Common myeloid progenitor, CD34-positive (primary cell): ENCODE results near the gene CCNO.
A peak's percentile ranks its signal among the peaks of the same experiment; 100 is the strongest.

Source experiments
- CTCF ChIA-PET: fragments of 350-600 bp; sonication (Branson Sonifier 250); formaldehyde crosslinking; loops from one replicate; lab custom pipeline; 2021; ENCODE audit warnings: antibody characterized with exemption; lab: Charles Lee
- POLR2A ChIA-PET: fragments of 350-600 bp; sonication (Branson Sonifier 250); formaldehyde crosslinking; loops from one replicate; lab custom pipeline; 2021; ENCODE audit warnings: antibody characterized with exemption; lab: Charles Lee
- DNase-seq, 3 donors: peaks; one replicate each; pipeline versions ENCODE4 v3.0.0 to v3.0.0-alpha.2; 2013
- H3K27ac ChIP-seq, 2 experiments: 1 replicate in 1 of 2; 2 replicates in 1 of 2; pipeline ENCODE4 v1.7.0; 2013; ENCODE audit warnings: inconsistent platforms in 2 of 2, low read length in 2 of 2, mild to moderate bottlenecking in 2 of 2, low read depth in 1 of 2, moderate library complexity in 1 of 2; ENCODE audit not compliant: severe bottlenecking in 2 of 2, insufficient read depth in 1 of 2, poor library complexity in 1 of 2
- H3K27me3 ChIP-seq, 5 experiments: replicated peaks in 2 of 5; 1 replicate in 3 of 5; 2 replicates in 2 of 5; pipeline versions ENCODE4 v1.6.1 to v1.7.0; 2013; ENCODE audit warnings: low read length in 4 of 5, mild to moderate bottlenecking in 2 of 5, moderate library complexity in 2 of 5, inconsistent platforms in 1 of 5; ENCODE audit not compliant: insufficient read depth in 5 of 5, control insufficient read depth in 4 of 5
- H3K36me3 ChIP-seq, 4 experiments: 1 replicate in 2 of 4; 2 replicates in 2 of 4; pipeline versions ENCODE4 v1.6.1 to v1.7.0; 2013; ENCODE audit warnings: low read length in 3 of 4, control low read depth in 1 of 4, mild to moderate bottlenecking in 1 of 4; ENCODE audit not compliant: control insufficient read depth in 4 of 4, insufficient read depth in 4 of 4
- H3K4me1 ChIP-seq, 4 experiments: 1 replicate in 3 of 4; 2 replicates in 1 of 4; pipeline versions ENCODE4 v1.6.1 to v1.7.1; 2013; ENCODE audit warnings: low read length in 3 of 4, mild to moderate bottlenecking in 3 of 4, control low read depth in 1 of 4, inconsistent platforms in 1 of 4, moderate library complexity in 1 of 4; ENCODE audit not compliant: control insufficient read depth in 4 of 4, insufficient read depth in 4 of 4; ENCODE audit errors: control extremely low read depth in 1 of 4
- H3K4me3 ChIP-seq, 7 experiments: 1 replicate in 4 of 7; 2 replicates in 3 of 7; pipeline versions ENCODE4 v1.5.1 to v1.7.0; 2013; ENCODE audit warnings: mild to moderate bottlenecking in 7 of 7, low read length in 6 of 7, moderate library complexity in 6 of 7, inconsistent platforms in 2 of 7, low read depth in 2 of 7, control low read depth in 1 of 7; ENCODE audit not compliant: insufficient read depth in 4 of 7, control insufficient read depth in 1 of 7; ENCODE audit errors: extremely low read depth in 1 of 7
- H3K9me3 ChIP-seq, 5 experiments: 1 replicate in 4 of 5; 2 replicates in 1 of 5; pipeline versions ENCODE4 v1.6.1 to v1.7.1; 2013; ENCODE audit warnings: low read length in 4 of 5, mild to moderate bottlenecking in 2 of 5, inconsistent platforms in 1 of 5, low read depth in 1 of 5, moderate library complexity in 1 of 5; ENCODE audit not compliant: control insufficient read depth in 4 of 5, insufficient read depth in 2 of 5; ENCODE audit errors: control extremely low read depth in 1 of 5
- WGBS: methylation state at CpG from one replicate; pipeline ENCODE4 v1.1.5; 2013; ENCODE audit not compliant: insufficient coverage; 5-methylcytosine and 5-hydroxymethylcytosine counted together

The CCNO gene

GRCh38 chr5:55241746-55242145, 8.3 kb upstream of the CCNO start:
- Histone ChIP-seq H3K36me3 (no peaks in the 10 kb centered on the region), H3K27me3 (peaks cover 8 to 25% (median 9%) of the 10 kb centered on the region in 5 experiments), H3K4me3 (no peak overlapping the region), H3K9me3 (peaks cover 0 to 2% (median 0%) of the 10 kb centered on the region in 5 experiments), H3K27ac (no peak overlapping the region), H3K4me1 (no peaks in the 10 kb centered on the region)
- 98% methylated on average over 4 of the region's 4 CpGs for WGBS
- POLR2A ChIA-PET: no interaction called here
- DNase-seq: no peak
- CTCF ChIA-PET: no interaction called here

- DNase-seq: no peak
- CTCF ChIA-PET: interaction anchor here (0.7 to 4.0 kb wide), 3 partner anchors 9 to 65 kb away, joined by 6 to 17 read pairs (median 10); no protein-coding TSS in a partner anchor
- WGBS: 88% methylated on average over 10 of the region's 10 CpGs
These were observed 3.4 kb upstream of the CCNO start for GRCh38 chr5:55236800-55237199.

GRCh38 chr5:55234121-55234700, 803 bp upstream of the CCNO start:
- WGBS: 4% methylated on average over 22 of the region's 31 CpGs
- H3K4me3 ChIP-seq: peak overlapping the region in 6 of 7 experiments; percentile 30 to 74 (median 66)
- CTCF ChIA-PET: interaction anchor here (0.9 to 4.0 kb wide), 6 partner anchors 9 to 40 kb away, joined by 3 to 17 read pairs (median 5); no protein-coding TSS in a partner anchor
- peaks cover 26 to 93% (median 50%) of the 10 kb centered on the region in 5 experiments for H3K27me3 ChIP-seq
- POLR2A ChIA-PET: no interaction called here
- peaks cover 0 to 1% (median 0%) of the 10 kb centered on the region in 5 experiments for H3K9me3 ChIP-seq
- H3K4me1 ChIP-seq: peaks cover 3 to 38% (median 35%) of the 10 kb centered on the region in 4 experiments
- H3K36me3 ChIP-seq: no peaks in the 10 kb centered on the region
- peak in 2 of 3 donors; percentile 39 to 45 for DNase-seq
- H3K27ac ChIP-seq: no peak overlapping the region

More at GRCh38 chr5:55236800-55237199, 3.4 kb upstream of the CCNO start:
- Histone ChIP-seq H3K9me3 (no peaks in the 10 kb centered on the region), H3K27ac (no peak overlapping the region), H3K4me3 (no peak overlapping the region), H3K36me3 (no peaks in the 10 kb centered on the region), H3K4me1 (peaks cover 0 to 27% (median 25%) of the 10 kb centered on the region in 4 experiments), H3K27me3 (peaks cover 13 to 72% (median 34%) of the 10 kb centered on the region in 5 experiments)
- POLR2A ChIA-PET: no interaction called here

GRCh38 chr5:55232271-55232984, 980 bp downstream of the CCNO start:
- Histone ChIP-seq H3K27me3 (peaks cover 40 to 96% (median 61%) of the 10 kb centered on the region in 5 experiments), H3K4me1 (peaks cover 3 to 43% (median 38%) of the 10 kb centered on the region in 4 experiments), H3K4me3 (peak overlapping the region in 6 of 7 experiments; percentile 30 to 74 (median 66)), H3K9me3 (peaks cover 0 to 1% (median 0%) of the 10 kb centered on the region in 5 experiments), H3K36me3 (no peaks in the 10 kb centered on the region), H3K27ac (no peak overlapping the region)
- DNase-seq: peak in 1 of 3 donors; percentile 41
- POLR2A ChIA-PET: no interaction called here
- CTCF ChIA-PET: interaction anchor here (0.8 to 2.9 kb wide), 11 partner anchors 11 to 208 kb away, joined by 3 to 27 read pairs (median 4); partner anchors contain the start of gene CDC20B
- WGBS: 2% methylated on average over 44 of the region's 45 CpGs

GRCh38 chr5:55231919-55232270, 1.5 kb downstream of the CCNO start:
- H3K27ac ChIP-seq: no peak overlapping the region
- peak in 1 of 3 donors; percentile 39 for DNase-seq
- peaks cover 37 to 97% (median 61%) of the 10 kb centered on the region in 5 experiments for H3K27me3 ChIP-seq
- H3K4me3 ChIP-seq: peak overlapping the region in 3 of 7 experiments; percentile 60 to 69 (median 63)
- WGBS: 2% methylated on average over 7 of the region's 11 CpGs
- ChIA-PET POLR2A (no interaction called here), CTCF (interaction anchor here (0.6 to 2.9 kb wide), 8 partner anchors 10 to 71 kb away, joined by 3 to 27 read pairs (median 4); partner anchors contain the start of gene CDC20B)
- H3K4me1 ChIP-seq: peaks cover 3 to 49% (median 42%) of the 10 kb centered on the region in 4 experiments
- H3K9me3 ChIP-seq: peaks cover 0 to 1% (median 0%) of the 10 kb centered on the region in 5 experiments
- no peaks in the 10 kb centered on the region for H3K36me3 ChIP-seq

- POLR2A ChIA-PET: no interaction called here
- Histone ChIP-seq H3K27me3 (peaks cover 36 to 97% (median 62%) of the 10 kb centered on the region in 5 experiments), H3K36me3 (no peaks in the 10 kb centered on the region), H3K4me3 (peak overlapping the region in 5 of 7 experiments; percentile 21 to 60 (median 48)), H3K27ac (no peak overlapping the region), H3K9me3 (peaks cover 0 to 1% (median 0%) of the 10 kb centered on the region in 5 experiments), H3K4me1 (peaks cover 3 to 55% (median 48%) of the 10 kb centered on the region in 4 experiments)
- CTCF ChIA-PET: interaction anchor here (0.6 to 2.9 kb wide), 9 partner anchors 9 to 76 kb away, joined by 3 to 27 read pairs (median 4); partner anchors contain the start of genes CDC20B and DHX29
- 2% methylated on average over 38 of the region's 48 CpGs for WGBS
- DNase-seq: peak in 2 of 3 donors; percentile 66 to 75
These were observed 2.1 kb downstream of the CCNO start for GRCh38 chr5:55231029-55231918.
